HepG2 (cell line): ENCODE data around the gene KCNS1. TPM values are rescaled to one million over a fixed set of nuclear protein-coding genes. Genes with fewer than 3 reads are reported as not detected.

Experiments
- ATAC-seq: fragments of 200-7000 bp; cut with Tn5 transposase; 3 replicates; pipeline ENCODE4 v1.9.1; 2020; ENCODE audit warnings: mild to moderate bottlenecking, moderate library complexity
- BruUV-seq: library from RNA; stranded (reverse); fragments of 400-500 nt; replicated peaks from 2 replicates; lab custom pipeline; 2021; lab: Mats Ljungman, UMichigan
- CTCF ChIA-PET: fragments of 300-600 bp; formaldehyde crosslinking; extraction: SDS; loops from one replicate; lab custom pipeline; 2021; ENCODE audit warnings: low total read pairs, inconsistent platforms, low intra/inter-chr PET ratio; lab: Yijun Ruan, JAX
- POLR2A ChIA-PET: fragments of 350-600 bp; sonication (Branson Sonifier 250); formaldehyde crosslinking; loops from one replicate; lab custom pipeline; 2020; ENCODE audit warnings: antibody characterized with exemption, inconsistent platforms; lab: Yijun Ruan, JAX
- DNase-seq: peaks from one replicate; pipeline ENCODE4 v3.0.0-alpha.2; 2015; ENCODE audit warnings: low spot score
- FAIRE-seq: peaks from 3 replicates; lab custom pipeline; 2011; peaks lifted over from hg19 to GRCh38; lab: Jason Lieb, UNC
- H2AFZ ChIP-seq: one replicate; pipeline ENCODE4 v1.6.1; 2011; ENCODE audit warnings: low read length, inconsistent platforms
- H3K27ac ChIP-seq: fragments of 300-600 bp; 3 replicates; pipeline ENCODE4 v1.8.0; 2011; ENCODE audit warnings: mixed run types, mild to moderate bottlenecking, mixed read lengths, low read length, inconsistent platforms; ENCODE audit not compliant: insufficient read depth; ENCODE audit errors: extremely low read length
- H3K27me3 ChIP-seq, 2 experiments: fragments of 200-600 bp in 1 of 2; 2 replicates in 1 of 2; 3 replicates in 1 of 2; pipeline versions ENCODE4 v1.6.0 to v1.8.0; 2011; ENCODE audit warnings: low read length in 2 of 2, mild to moderate bottlenecking in 2 of 2, moderate library complexity in 2 of 2, inconsistent platforms in 1 of 2; ENCODE audit not compliant: insufficient read depth in 2 of 2, control insufficient read depth in 1 of 2
- H3K36me3 ChIP-seq, 2 experiments: fragments of 200-600 bp in 1 of 2; replicated peaks in 1 of 2; 2 replicates in 1 of 2; 3 replicates in 1 of 2; pipeline versions ENCODE4 v1.5.1 to v1.8.0; 2011; ENCODE audit warnings: low read length in 2 of 2, inconsistent platforms in 1 of 2; ENCODE audit not compliant: insufficient read depth in 2 of 2, control insufficient read depth in 1 of 2
- H3K4me1 ChIP-seq: 2 replicates; pipeline ENCODE4 v1.5.1; 2012; ENCODE audit warnings: low read length, inconsistent platforms; ENCODE audit not compliant: insufficient read depth
- H3K4me2 ChIP-seq: 2 replicates; pipeline ENCODE4 v1.6.0; 2011; ENCODE audit warnings: low read depth, low read length, inconsistent platforms
- H3K4me3 ChIP-seq, 3 experiments: fragments of 200-600 bp in 1 of 3; sonication (generic), shearing (Covaris generic) in 1 of 3; replicated peaks in 1 of 3; 2 replicates each; pipeline ENCODE4 v1.5.1; 2011 to 2016; ENCODE audit warnings: low read length in 3 of 3, inconsistent platforms in 2 of 3, low read depth in 2 of 3, mild to moderate bottlenecking in 2 of 3, control low read depth in 1 of 3, mixed read lengths in 1 of 3; ENCODE audit not compliant: insufficient read depth in 1 of 3
- H3K79me2 ChIP-seq: one replicate; pipeline ENCODE4 v1.6.1; 2011; ENCODE audit warnings: low read length, inconsistent platforms; ENCODE audit not compliant: insufficient read depth
- H3K9ac ChIP-seq: 2 replicates; pipeline ENCODE4 v1.6.0; 2011; ENCODE audit warnings: mild to moderate bottlenecking, low read depth, low read length, inconsistent platforms; ENCODE audit not compliant: insufficient read depth
- H3K9me3 ChIP-seq: 2 replicates; pipeline ENCODE4 v1.5.1; 2012; ENCODE audit warnings: mild to moderate bottlenecking, low read length
- H4K20me1 ChIP-seq: 2 replicates; pipeline ENCODE4 v1.6.0; 2011; ENCODE audit warnings: inconsistent platforms, mild to moderate bottlenecking, low read length, moderate library complexity; ENCODE audit not compliant: insufficient read depth
- BORCS8-MEF2B ChIP-seq: sonication (generic); formaldehyde crosslinking; IDR thresholded peaks from 2 replicates; pipeline ENCODE4 v1.8.0; 2022; ENCODE audit warnings: mild to moderate bottlenecking, missing genetic modification reagents
- KDM5B ChIP-seq: sonication (generic); formaldehyde crosslinking; IDR thresholded peaks from 2 replicates; pipeline ENCODE4 v1.4.0; 2020; ENCODE audit warnings: missing genetic modification reagents, mild to moderate bottlenecking, borderline replicate concordance
- PHB2 ChIP-seq: fragments of 450-650 bp; IDR thresholded peaks from 2 replicates; pipeline ENCODE4 v1.6.1; 2018; ENCODE audit not compliant: partially characterized antibody
- SNRNP70 ChIP-seq: fragments of 200-400 bp; formaldehyde crosslinking; IDR thresholded peaks from 2 replicates; pipeline ENCODE4 v1.6.1; 2017; ENCODE audit warnings: mild to moderate bottlenecking, low read depth, low read length, moderate library complexity
- TBX2 ChIP-seq: sonication (generic); formaldehyde crosslinking; IDR thresholded peaks from 2 replicates; pipeline ENCODE4 v1.5.0; 2020; ENCODE audit warnings: missing genetic modification reagents, mild to moderate bottlenecking, borderline replicate concordance
- ZFP62 ChIP-seq: sonication (generic); formaldehyde crosslinking; IDR thresholded peaks from 2 replicates; pipeline ENCODE4 v1.4.0; 2020; ENCODE audit warnings: missing genetic modification reagents
- ZNF180 ChIP-seq: sonication (generic); formaldehyde crosslinking; IDR thresholded peaks from 2 replicates; pipeline ENCODE4 v1.4.0; 2020; ENCODE audit warnings: low read depth, missing genetic modification reagents, borderline replicate concordance
- ZNF337 ChIP-seq: sonication (generic); formaldehyde crosslinking; IDR thresholded peaks from 2 replicates; pipeline ENCODE4 v1.5.1; 2020; ENCODE audit warnings: missing genetic modification reagents, low read depth, mild to moderate bottlenecking, borderline replicate concordance
- WGBS: methylation state at CpG from one replicate; pipeline ENCODE4 v1.1.6; 2017; ENCODE audit warnings: low lambda C conversion rate; 5-methylcytosine and 5-hydroxymethylcytosine counted together
- in situ Hi-C: cut with HindIII; loops from 2 replicates; pipeline ENCODE4 v1.10.0; 2017; ENCODE audit warnings: low pct_unique_long_range_greater_than_20kb; ENCODE audit not compliant: extremely low pct_ligation_motif_present
- intact Hi-C: fragments of 100-400 bp; cut with micrococcal nuclease; formaldehyde crosslinking; loops from one replicate; pipeline ENCODE4 v1.10.0; 2022; ENCODE audit not compliant: unreplicated experiment
- polyA plus RNA-seq, 8 experiments: library from polyadenylated mRNA; depleted of rRNA in 3 of 8; stranded (reverse) in 7 of 8; unstranded in 1 of 8; fragments of >200 nt; fragmentation: Illumina TruSeq in 4 of 8; extraction: Trizol in 4 of 8; gene quantifications; 2 replicates each; pipeline versions ENCODE4 v1.2.1 to v1.2.3, GENCODE V29; 2011 to 2016; ENCODE audit warnings: low read depth in 4 of 8, missing spikeins in 1 of 8, mixed read lengths in 1 of 8; ENCODE audit not compliant: insufficient read depth in 1 of 8
- total RNA-seq, 5 experiments: library from RNA; depleted of rRNA; stranded (reverse); fragments of >200 nt; fragmentation: Illumina TruSeq; extraction: Trizol; gene quantifications; 2 replicates each; pipeline ENCODE4 v1.2.3, GENCODE V29; 2016; ENCODE audit warnings: low read depth in 1 of 5
- TF ChIP-seq, protein P1 (sequence below): sonication (generic); formaldehyde crosslinking; IDR thresholded peaks from 2 replicates; pipeline ENCODE4 v1.4.0; 2020; ENCODE audit warnings: missing genetic modification reagents
- TF ChIP-seq, protein P2 (sequence below): sonication (generic); formaldehyde crosslinking; IDR thresholded peaks from 2 replicates; pipeline ENCODE4 v1.5.0; 2020; ENCODE audit warnings: missing genetic modification reagents
- TF ChIP-seq, protein P3 (sequence below): sonication (generic); formaldehyde crosslinking; IDR thresholded peaks from 2 replicates; pipeline ENCODE4 v1.5.1; 2020; ENCODE audit warnings: missing genetic modification reagents, mild to moderate bottlenecking, borderline replicate concordance
- TF ChIP-seq, protein P4 (sequence below): sonication (generic); formaldehyde crosslinking; IDR thresholded peaks from 2 replicates; pipeline ENCODE4 v1.4.0; 2020; ENCODE audit warnings: low read depth, mild to moderate bottlenecking, missing genetic modification reagents

KCNS1 gene
- total and polyA plus RNA-seq, 2 of the 13 experiments (the other 11 are each of a cell fraction or from before 2014, with no cell fraction given), result 0.03 TPM; not detected in 1

DNA sequence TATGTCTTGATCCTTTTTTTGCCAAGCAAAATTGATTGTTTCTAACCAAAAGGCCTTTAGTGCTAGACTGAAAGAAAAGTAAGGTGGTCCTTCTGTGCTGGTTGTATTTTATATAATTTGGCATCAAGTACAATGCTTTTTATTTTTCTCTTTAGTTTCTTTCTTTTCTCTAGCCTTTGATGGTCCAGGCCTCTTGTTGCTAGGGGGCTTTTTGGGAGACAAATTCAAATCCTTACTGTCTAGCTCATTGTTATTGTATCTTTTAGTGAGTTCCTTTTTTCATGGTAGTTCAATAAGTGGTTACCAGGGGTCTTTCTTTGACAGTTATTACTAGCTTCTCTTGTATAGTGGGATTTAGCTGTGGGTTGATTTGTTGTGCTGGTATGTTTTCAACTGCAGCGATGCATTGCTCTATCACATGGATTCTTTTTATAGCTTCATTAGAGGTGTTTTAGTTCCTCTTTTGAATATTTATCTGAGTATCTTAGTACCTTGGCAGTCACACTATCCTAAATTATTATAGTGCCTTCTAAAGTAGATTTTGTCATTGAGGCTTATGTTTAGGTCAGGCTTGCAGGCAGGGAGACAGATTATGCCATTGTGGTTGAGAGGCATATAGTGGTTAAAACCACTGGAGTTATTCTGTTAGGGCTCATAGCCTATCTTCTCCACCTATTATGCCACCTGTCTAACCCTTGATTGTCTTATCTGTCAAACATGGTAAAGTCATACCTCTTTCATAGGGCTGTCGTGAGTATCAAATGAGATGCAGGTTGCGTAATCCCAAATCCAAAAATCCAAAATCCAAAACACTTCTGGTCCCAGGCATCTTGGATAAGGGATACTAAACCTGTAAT, 49.5 kb downstream of the KCNS1 start (continued):
- TF ChIP-seq, protein P1, sequence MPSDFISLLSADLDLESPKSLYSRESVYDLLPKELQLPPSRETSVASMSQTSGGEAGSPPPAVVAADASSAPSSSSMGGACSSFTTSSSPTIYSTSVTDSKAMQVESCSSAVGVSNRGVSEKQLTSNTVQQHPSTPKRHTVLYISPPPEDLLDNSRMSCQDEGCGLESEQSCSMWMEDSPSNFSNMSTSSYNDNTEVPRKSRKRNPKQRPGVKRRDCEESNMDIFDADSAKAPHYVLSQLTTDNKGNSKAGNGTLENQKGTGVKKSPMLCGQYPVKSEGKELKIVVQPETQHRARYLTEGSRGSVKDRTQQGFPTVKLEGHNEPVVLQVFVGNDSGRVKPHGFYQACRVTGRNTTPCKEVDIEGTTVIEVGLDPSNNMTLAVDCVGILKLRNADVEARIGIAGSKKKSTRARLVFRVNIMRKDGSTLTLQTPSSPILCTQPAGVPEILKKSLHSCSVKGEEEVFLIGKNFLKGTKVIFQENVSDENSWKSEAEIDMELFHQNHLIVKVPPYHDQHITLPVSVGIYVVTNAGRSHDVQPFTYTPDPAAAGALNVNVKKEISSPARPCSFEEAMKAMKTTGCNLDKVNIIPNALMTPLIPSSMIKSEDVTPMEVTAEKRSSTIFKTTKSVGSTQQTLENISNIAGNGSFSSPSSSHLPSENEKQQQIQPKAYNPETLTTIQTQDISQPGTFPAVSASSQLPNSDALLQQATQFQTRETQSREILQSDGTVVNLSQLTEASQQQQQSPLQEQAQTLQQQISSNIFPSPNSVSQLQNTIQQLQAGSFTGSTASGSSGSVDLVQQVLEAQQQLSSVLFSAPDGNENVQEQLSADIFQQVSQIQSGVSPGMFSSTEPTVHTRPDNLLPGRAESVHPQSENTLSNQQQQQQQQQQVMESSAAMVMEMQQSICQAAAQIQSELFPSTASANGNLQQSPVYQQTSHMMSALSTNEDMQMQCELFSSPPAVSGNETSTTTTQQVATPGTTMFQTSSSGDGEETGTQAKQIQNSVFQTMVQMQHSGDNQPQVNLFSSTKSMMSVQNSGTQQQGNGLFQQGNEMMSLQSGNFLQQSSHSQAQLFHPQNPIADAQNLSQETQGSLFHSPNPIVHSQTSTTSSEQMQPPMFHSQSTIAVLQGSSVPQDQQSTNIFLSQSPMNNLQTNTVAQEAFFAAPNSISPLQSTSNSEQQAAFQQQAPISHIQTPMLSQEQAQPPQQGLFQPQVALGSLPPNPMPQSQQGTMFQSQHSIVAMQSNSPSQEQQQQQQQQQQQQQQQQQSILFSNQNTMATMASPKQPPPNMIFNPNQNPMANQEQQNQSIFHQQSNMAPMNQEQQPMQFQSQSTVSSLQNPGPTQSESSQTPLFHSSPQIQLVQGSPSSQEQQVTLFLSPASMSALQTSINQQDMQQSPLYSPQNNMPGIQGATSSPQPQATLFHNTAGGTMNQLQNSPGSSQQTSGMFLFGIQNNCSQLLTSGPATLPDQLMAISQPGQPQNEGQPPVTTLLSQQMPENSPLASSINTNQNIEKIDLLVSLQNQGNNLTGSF (CRISPR knock-in tag), result no peak
- no peak for TF ChIP-seq SNRNP70

DNA sequence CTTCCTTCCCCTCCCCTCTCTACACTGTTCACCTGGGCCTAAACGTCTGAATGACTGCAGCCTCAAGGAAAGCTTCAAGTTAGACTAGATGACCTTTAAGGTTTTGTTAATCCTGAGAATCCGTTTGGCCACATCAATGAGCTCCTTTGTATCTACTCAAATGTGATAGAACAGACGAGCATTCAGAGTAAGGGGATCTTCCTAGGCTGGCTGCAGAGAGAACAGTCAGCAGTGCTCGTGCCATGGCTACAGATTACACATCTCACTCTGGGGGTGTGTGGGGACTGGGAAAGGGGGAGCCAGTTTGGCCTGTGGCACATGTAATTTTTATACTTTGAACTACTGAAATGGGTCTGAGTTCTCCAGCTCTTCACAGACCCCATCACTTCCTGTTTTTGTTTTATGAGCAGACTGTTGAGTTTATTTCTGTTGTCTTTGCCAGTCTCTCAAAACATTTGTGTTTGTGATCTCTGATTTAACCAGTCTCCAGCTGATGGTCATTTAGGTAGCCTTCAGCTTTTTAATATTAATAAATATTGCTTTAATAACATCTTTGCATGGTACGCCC, 50.9 kb downstream of the KCNS1 start:
- intact Hi-C loops (no loop called here), in situ Hi-C loops (loop anchor here (10.0 kb wide), 1 partner anchor 45 kb away; no protein-coding TSS in a partner anchor)
- DNase-seq (no peak), ATAC-seq (no peak), FAIRE-seq (no peak)
- Histone ChIP-seq H3K4me2 (no peak overlapping the region), H3K9me3 (no peaks in the 10 kb centered on the region), H3K4me1 (no peaks in the 10 kb centered on the region), H2AFZ (no peak overlapping the region), H3K4me3 (no peak overlapping the region), H3K79me2 (no peaks in the 10 kb centered on the region), H4K20me1 (no peaks in the 10 kb centered on the region), H3K9ac (no peak overlapping the region), H3K27me3 (no peaks in the 10 kb centered on the region), H3K27ac (no peak overlapping the region), H3K36me3 (peaks cover 11 to 19% of the 10 kb centered on the region in 2 experiments; a peak in 4 of 5 replicates)
- ChIA-PET POLR2A (no interaction called here), CTCF (no interaction called here)
- WGBS, result 80% methylated on average over 5 of the region's 5 CpGs
- no TSS peak for BruUV-seq
- TF ChIP-seq, protein P2, sequence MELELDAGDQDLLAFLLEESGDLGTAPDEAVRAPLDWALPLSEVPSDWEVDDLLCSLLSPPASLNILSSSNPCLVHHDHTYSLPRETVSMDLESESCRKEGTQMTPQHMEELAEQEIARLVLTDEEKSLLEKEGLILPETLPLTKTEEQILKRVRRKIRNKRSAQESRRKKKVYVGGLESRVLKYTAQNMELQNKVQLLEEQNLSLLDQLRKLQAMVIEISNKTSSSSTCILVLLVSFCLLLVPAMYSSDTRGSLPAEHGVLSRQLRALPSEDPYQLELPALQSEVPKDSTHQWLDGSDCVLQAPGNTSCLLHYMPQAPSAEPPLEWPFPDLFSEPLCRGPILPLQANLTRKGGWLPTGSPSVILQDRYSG (CRISPR knock-in tag), result no peak
- no peak for TF ChIP-seq ZFP62 (CRISPR knock-in tag)
- no peak for TF ChIP-seq KDM5B
- TF ChIP-seq, protein P3, sequence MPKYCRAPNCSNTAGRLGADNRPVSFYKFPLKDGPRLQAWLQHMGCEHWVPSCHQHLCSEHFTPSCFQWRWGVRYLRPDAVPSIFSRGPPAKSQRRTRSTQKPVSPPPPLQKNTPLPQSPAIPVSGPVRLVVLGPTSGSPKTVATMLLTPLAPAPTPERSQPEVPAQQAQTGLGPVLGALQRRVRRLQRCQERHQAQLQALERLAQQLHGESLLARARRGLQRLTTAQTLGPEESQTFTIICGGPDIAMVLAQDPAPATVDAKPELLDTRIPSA, result no peak
- no peak for TF ChIP-seq TBX2
- TF ChIP-seq BORCS8-MEF2B, result no peak
- TF ChIP-seq, protein P4, sequence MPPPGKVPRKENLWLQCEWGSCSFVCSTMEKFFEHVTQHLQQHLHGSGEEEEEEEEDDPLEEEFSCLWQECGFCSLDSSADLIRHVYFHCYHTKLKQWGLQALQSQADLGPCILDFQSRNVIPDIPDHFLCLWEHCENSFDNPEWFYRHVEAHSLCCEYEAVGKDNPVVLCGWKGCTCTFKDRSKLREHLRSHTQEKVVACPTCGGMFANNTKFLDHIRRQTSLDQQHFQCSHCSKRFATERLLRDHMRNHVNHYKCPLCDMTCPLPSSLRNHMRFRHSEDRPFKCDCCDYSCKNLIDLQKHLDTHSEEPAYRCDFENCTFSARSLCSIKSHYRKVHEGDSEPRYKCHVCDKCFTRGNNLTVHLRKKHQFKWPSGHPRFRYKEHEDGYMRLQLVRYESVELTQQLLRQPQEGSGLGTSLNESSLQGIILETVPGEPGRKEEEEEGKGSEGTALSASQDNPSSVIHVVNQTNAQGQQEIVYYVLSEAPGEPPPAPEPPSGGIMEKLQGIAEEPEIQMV, result no peak
- TF ChIP-seq ZNF337 (CRISPR knock-in tag), result no peak
- TF ChIP-seq ZNF180, result no peak
- TF ChIP-seq PHB2, result no peak
